Tibial artery (tissue), 4 donors: ENCODE results near the gene PPM1E.

Experiments
- DNase-seq, 2 donors: peaks; one replicate each; pipeline ENCODE4 v3.0.0-alpha.2; 2019
- H3K27ac ChIP-seq, 2 donors: fragments of 200-600 bp; sonication (generic) in 1 of 2; 1 replicate in 1 of 2; 2 replicates in 1 of 2; pipeline ENCODE4 v1.5.1; 2018 to 2019; ENCODE audit warnings: mild to moderate bottlenecking in 1 of 2
- H3K27me3 ChIP-seq, 2 donors: fragments of 200-600 bp; sonication (generic) in 1 of 2; one replicate each; pipeline versions ENCODE4 v1.5.1 to v1.6.0; 2016 to 2019
- H3K36me3 ChIP-seq, 3 donors: fragments of 200-600 bp; sonication (generic) in 2 of 3; one replicate each; pipeline ENCODE4 v1.5.1; 2016 to 2019; ENCODE audit warnings: mild to moderate bottlenecking in 2 of 3
- H3K4me1 ChIP-seq, 4 donors: fragments of 200-600 bp; sonication (generic) in 2 of 4; 1 replicate in 3 of 4; 2 replicates in 1 of 4; pipeline ENCODE4 v1.5.1; 2016 to 2019
- H3K4me3 ChIP-seq, 2 donors: fragments of 200-600 bp; sonication (generic) in 1 of 2; 1 replicate in 1 of 2; 2 replicates in 1 of 2; pipeline ENCODE4 v1.5.1; 2018 to 2019; ENCODE audit warnings: mild to moderate bottlenecking in 2 of 2
- H3K9me3 ChIP-seq, 3 donors: fragments of 200-600 bp; sonication (generic) in 1 of 3; one replicate each; pipeline ENCODE4 v1.5.1; 2016 to 2019
- CTCF ChIP-seq, 2 experiments: fragments of 200-600 bp in 1 of 2; fragments of 450-650 bp in 1 of 2; IDR thresholded peaks; one replicate each; pipeline ENCODE4 v1.5.1; 2017 to 2019; ENCODE audit warnings: antibody characterized with exemption in 2 of 2, mild to moderate bottlenecking in 1 of 2, moderate library complexity in 1 of 2
- intact Hi-C: fragments of 100-400 bp; cut with DNase I; formaldehyde crosslinking; loops from one replicate; pipeline ENCODE4 v1.15.0; 2023; ENCODE audit warnings: low total_unique reads

The PPM1E gene

GRCh38 chr17:58913971-58914769 lies 158.5 kb downstream of the PPM1E start:
- no peak for TF ChIP-seq CTCF (IDR thresholded peaks at IDR 0.05)
- Histone ChIP-seq H3K36me3 (no peaks in the 10 kb centered on the region), H3K9me3 (peaks cover 0 to 10% (median 9%) of the 10 kb centered on the region in 3 donors), H3K27me3 (no peaks in the 10 kb centered on the region), H3K4me3 (no peak overlapping the region), H3K27ac (no peak overlapping the region), H3K4me1 (no peaks in the 10 kb centered on the region)
- no peak for DNase-seq
- intact Hi-C loops, result no loop called here

GRCh38 chr17:58917228-58917627 lies 161.6 kb downstream of the PPM1E start:
- H3K27me3 ChIP-seq, result no peaks in the 10 kb centered on the region
- intact Hi-C loops, result no loop called here

GRCh38 chr17:58918072-58918471 lies 162.4 kb downstream of the PPM1E start:
- H3K9me3 ChIP-seq, result no peaks in the 10 kb centered on the region
- intact Hi-C loops, result no loop called here
- no peak for TF ChIP-seq CTCF (IDR thresholded peaks at IDR 0.05)
- DNase-seq, result no peak
- H3K27me3 ChIP-seq, result no peaks in the 10 kb centered on the region
- no peaks in the 10 kb centered on the region for H3K4me1 ChIP-seq
- H3K4me3 ChIP-seq, result no peak overlapping the region
- no peak overlapping the region for H3K27ac ChIP-seq
- H3K36me3 ChIP-seq, result no peaks in the 10 kb centered on the region

More at GRCh38 chr17:58917228-58917627, 161.6 kb downstream of the PPM1E start:
- Histone ChIP-seq H3K4me1 (no peaks in the 10 kb centered on the region), H3K4me3 (no peak overlapping the region), H3K9me3 (no peaks in the 10 kb centered on the region), H3K36me3 (no peaks in the 10 kb centered on the region), H3K27ac (no peak overlapping the region)
- no peak for TF ChIP-seq CTCF (IDR thresholded peaks at IDR 0.05)
- no peak for DNase-seq

GRCh38 chr17:58918884-58919283 lies 163.2 kb downstream of the PPM1E start:
- H3K27ac ChIP-seq, result no peak overlapping the region
- no peak for TF ChIP-seq CTCF (IDR thresholded peaks at IDR 0.05)
- intact Hi-C loops, result no loop called here
- no peak for DNase-seq
- H3K9me3 ChIP-seq, result no peaks in the 10 kb centered on the region
- H3K4me3 ChIP-seq, result no peak overlapping the region
- H3K4me1 ChIP-seq, result no peaks in the 10 kb centered on the region
- H3K27me3 ChIP-seq, result no peaks in the 10 kb centered on the region
- no peaks in the 10 kb centered on the region for H3K36me3 ChIP-seq

GRCh38 chr17:58920773-58921172 lies 165.1 kb downstream of the PPM1E start:
- TF ChIP-seq CTCF (IDR thresholded peaks at IDR 0.05), result no peak
- H3K27me3 ChIP-seq, result no peaks in the 10 kb centered on the region

More at GRCh38 chr17:58920773-58921172, 165.1 kb downstream of the PPM1E start:
- intact Hi-C loops, result no loop called here
- no peaks in the 10 kb centered on the region for H3K36me3 ChIP-seq
- no peak overlapping the region for H3K27ac ChIP-seq
- no peaks in the 10 kb centered on the region for H3K4me1 ChIP-seq
- H3K4me3 ChIP-seq, result no peak overlapping the region
- no peak for DNase-seq
- H3K9me3 ChIP-seq, result no peaks in the 10 kb centered on the region
